Karpas-422 (cell line): Measurements from ENCODE around the gene CRYBB3. TPM values are rescaled to one million over a fixed set of nuclear protein-coding genes. Genes with fewer than 3 reads are reported as not detected.
"Not testable (repeated sequence)": the region's sequence is repeated elsewhere in the genome, so short reads cannot be mapped to it uniquely, and the experiment has no call there.

Source experiments
- DNase-seq: peaks from one replicate; pipeline ENCODE4 v3.0.0-alpha.2; 2015
- H2AFZ ChIP-seq: fragments of 200-600 bp; sonication (generic); 2 replicates; pipeline ENCODE4 v1.6.1; 2014; ENCODE audit warnings: antibody characterized with exemption, low read length, mixed read lengths
- H3K27ac ChIP-seq: fragments of 200-600 bp; sonication (generic); 2 replicates; pipeline ENCODE4 v1.5.1; 2014; ENCODE audit warnings: mild to moderate bottlenecking, low read length, moderate library complexity
- H3K27me3 ChIP-seq: fragments of 200-600 bp; sonication (generic); 2 replicates; pipeline ENCODE4 v1.6.1; 2014; ENCODE audit warnings: low read length, mixed read lengths
- H3K36me3 ChIP-seq: fragments of 200-600 bp; sonication (generic); 2 replicates; pipeline ENCODE4 v1.6.1; 2014; ENCODE audit warnings: low read length, mixed read lengths; ENCODE audit not compliant: insufficient read depth
- H3K4me1 ChIP-seq: fragments of 200-600 bp; sonication (generic); 2 replicates; pipeline ENCODE4 v1.6.1; 2014; ENCODE audit warnings: mild to moderate bottlenecking, low read length, mixed read lengths
- H3K4me2 ChIP-seq: fragments of 200-600 bp; sonication (generic); 2 replicates; pipeline ENCODE4 v1.6.1; 2014; ENCODE audit warnings: low read length, low read depth, mild to moderate bottlenecking; ENCODE audit not compliant: poor library complexity, severe bottlenecking
- H3K4me3 ChIP-seq: fragments of 200-600 bp; sonication (generic); 2 replicates; pipeline ENCODE4 v1.5.1; 2014; ENCODE audit warnings: mild to moderate bottlenecking, antibody characterized with exemption, low read length, mixed read lengths
- H3K79me2 ChIP-seq: fragments of 200-600 bp; sonication (generic); 2 replicates; pipeline ENCODE4 v1.6.1; 2014; ENCODE audit warnings: mild to moderate bottlenecking, low read length, mixed read lengths
- H3K9ac ChIP-seq: fragments of 200-600 bp; sonication (generic); 2 replicates; pipeline ENCODE4 v1.6.0; 2014; ENCODE audit warnings: low read length
- H3K9me2 ChIP-seq: fragments of 200-600 bp; sonication (generic), shearing (Covaris generic); replicated peaks from 2 replicates; pipeline ENCODE4 v1.6.0; 2014; ENCODE audit warnings: mild to moderate bottlenecking, low read length, moderate library complexity; ENCODE audit not compliant: insufficient read depth
- H3K9me3 ChIP-seq: fragments of 300-700, 200-600 bp; sonication (generic); 2 replicates; pipeline ENCODE4 v1.6.1; 2014; ENCODE audit warnings: low read length, mixed read lengths
- H4K20me1 ChIP-seq: fragments of 200-600 bp; sonication (generic); 2 replicates; pipeline ENCODE4 v1.6.1; 2014; ENCODE audit warnings: mild to moderate bottlenecking, antibody characterized with exemption, low read length, low read depth; ENCODE audit not compliant: insufficient read depth
- total RNA-seq: library from RNA; depleted of rRNA; stranded (reverse); fragments of >200 nt; shearing (Covaris generic); gene quantifications from 2 replicates; pipeline ENCODE4 v1.2.3, GENCODE V29; 2014; ENCODE audit warnings: low replicate concordance

CRYBB3 gene
- total RNA-seq, 1 experiment from 2014 or later: not detected

DNA sequence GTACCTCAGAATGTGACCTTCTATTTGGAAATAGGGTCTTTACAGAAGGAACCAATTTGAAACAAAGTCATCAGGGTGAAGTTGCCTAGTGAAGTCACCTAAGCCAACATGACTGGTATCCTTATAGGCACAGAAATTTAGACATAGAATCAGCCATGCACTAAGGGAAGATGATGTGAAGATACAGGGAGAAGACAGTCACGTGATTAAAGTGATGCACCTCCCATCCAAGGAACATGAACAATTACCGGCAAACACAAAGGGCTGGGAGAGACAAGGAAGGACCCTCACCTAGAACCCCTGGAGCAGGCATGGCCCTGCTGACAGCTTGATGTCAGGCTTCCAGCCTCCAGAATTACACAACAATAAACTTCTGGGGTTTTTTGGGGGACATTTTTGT is 16.6 kb downstream of the CRYBB3 start:
- no peak overlapping the region for H2AFZ ChIP-seq
- H3K9me3 ChIP-seq: no peaks in the 10 kb centered on the region
- H3K9me2 ChIP-seq: no peaks in the 10 kb centered on the region
- H3K4me2 ChIP-seq: no peak overlapping the region
- no peaks in the 10 kb centered on the region for H3K79me2 ChIP-seq
- H3K4me3 ChIP-seq: no peak overlapping the region
- H4K20me1 ChIP-seq: no peaks in the 10 kb centered on the region
- H3K36me3 ChIP-seq: no peaks in the 10 kb centered on the region
- H3K27me3 ChIP-seq: no peaks in the 10 kb centered on the region
- no peaks in the 10 kb centered on the region for H3K4me1 ChIP-seq
- H3K27ac ChIP-seq: no peak overlapping the region
- no peak overlapping the region for H3K9ac ChIP-seq
- no peak for DNase-seq

- H3K36me3 ChIP-seq: no peaks in the 10 kb centered on the region
- H2AFZ ChIP-seq: no peak within 1 kb of the TSS
- no peaks in the 10 kb centered on the region for H3K4me1 ChIP-seq
- H3K79me2 ChIP-seq: no peaks in the 10 kb centered on the region
- no peak for DNase-seq
- H3K27ac ChIP-seq: no peak within 1 kb of the TSS
- H3K9ac ChIP-seq: no peak within 1 kb of the TSS
- H3K9me3 ChIP-seq: no peaks in the 10 kb centered on the region
- H3K9me2 ChIP-seq: no peaks in the 10 kb centered on the region
- no peak within 1 kb of the TSS for H3K4me3 ChIP-seq
- H4K20me1 ChIP-seq: no peaks in the 10 kb centered on the region
- H3K4me2 ChIP-seq: no peak within 1 kb of the TSS
- no peaks in the 10 kb centered on the region for H3K27me3 ChIP-seq
Observed at GRCh38 chr22:25219211-25219689, 19.6 kb downstream of the CRYBB3 start, which contains the start of gene CRYBB2. Gene CRYBB2, plus strand, starts transcription at chr22:25219639. Its CDS starts 1,791 bp downstream, at chr22:25221430.

- no peak for DNase-seq
- Histone ChIP-seq H3K36me3 (no peaks in the 10 kb centered on the region), H3K9me3 (no peaks in the 10 kb centered on the region), H3K4me1 (no peaks in the 10 kb centered on the region), H3K27me3 (no peaks in the 10 kb centered on the region), H3K4me3 (no peak overlapping the region), H3K27ac (no peak overlapping the region), H3K9ac (no peak overlapping the region), H3K9me2 (no peaks in the 10 kb centered on the region), H4K20me1 (no peaks in the 10 kb centered on the region), H2AFZ (no peak overlapping the region), H3K4me2 (no peak overlapping the region), H3K79me2 (no peaks in the 10 kb centered on the region)
Observed at GRCh38 chr22:25219948-25220442, 20.3 kb downstream of the CRYBB3 start.

DNA sequence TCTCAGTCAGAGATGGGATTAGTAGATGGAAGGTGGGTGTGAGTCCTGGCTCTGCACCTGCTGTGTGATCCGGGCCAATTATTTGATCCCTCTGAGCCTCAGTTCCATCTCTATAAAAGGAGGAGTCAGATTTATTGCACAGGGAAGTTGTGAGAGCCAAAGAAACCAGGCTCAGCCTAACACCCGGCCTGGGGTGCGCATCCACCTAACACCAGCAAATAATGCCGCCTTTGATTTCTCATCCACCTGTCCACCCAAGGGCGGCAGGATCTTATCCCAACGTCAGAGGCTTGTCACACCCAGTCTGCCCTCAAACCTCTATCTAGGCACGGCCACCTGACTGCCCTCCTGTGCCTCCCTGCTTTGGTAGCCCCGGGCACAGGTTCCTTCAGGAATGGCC is 22.1 kb downstream of the CRYBB3 start:
- Histone ChIP-seq H3K79me2 (no peaks in the 10 kb centered on the region), H3K4me1 (no peaks in the 10 kb centered on the region), H3K9me2 (no peaks in the 10 kb centered on the region), H3K4me3 (no peak overlapping the region), H3K27me3 (no peaks in the 10 kb centered on the region), H3K9ac (no peak overlapping the region), H3K36me3 (no peaks in the 10 kb centered on the region), H3K9me3 (no peaks in the 10 kb centered on the region), H4K20me1 (no peaks in the 10 kb centered on the region), H2AFZ (no peak overlapping the region), H3K27ac (no peak overlapping the region), H3K4me2 (no peak overlapping the region)
- DNase-seq: no peak

GRCh38 chr22:25223269-25223850 is 23.7 kb downstream of the CRYBB3 start:
- Histone ChIP-seq H3K4me2 (no peak overlapping the region), H3K79me2 (no peaks in the 10 kb centered on the region), H3K4me1 (no peaks in the 10 kb centered on the region), H3K4me3 (no peak overlapping the region), H3K9ac (no peak overlapping the region), H3K9me2 (no peaks in the 10 kb centered on the region), H4K20me1 (no peaks in the 10 kb centered on the region), H3K36me3 (no peaks in the 10 kb centered on the region), H2AFZ (no peak overlapping the region), H3K27ac (no peak overlapping the region), H3K9me3 (no peaks in the 10 kb centered on the region), H3K27me3 (no peaks in the 10 kb centered on the region)
- DNase-seq: no peak

DNA sequence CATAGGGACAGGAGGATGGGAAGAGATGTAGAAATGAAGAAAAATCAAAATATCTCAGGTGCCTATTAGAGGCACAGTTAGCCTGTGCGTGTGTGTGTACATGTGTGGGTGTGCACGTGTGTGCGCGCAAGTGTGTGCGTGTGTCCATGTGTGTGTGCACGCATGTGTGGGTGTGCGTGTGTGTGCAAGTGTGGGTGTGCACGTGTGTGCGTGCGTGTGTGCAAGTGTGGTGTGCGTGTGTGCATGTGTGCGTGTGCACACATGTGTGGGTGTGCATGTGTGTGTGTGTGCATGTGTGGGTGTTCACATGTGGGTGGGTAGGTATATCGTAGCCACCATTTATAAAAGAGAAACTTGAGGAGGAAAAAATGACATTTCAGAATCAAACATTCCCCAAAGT is 29.2 kb downstream of the CRYBB3 start:
- H3K4me3 ChIP-seq: no peak overlapping the region
- no peaks in the 10 kb centered on the region for H4K20me1 ChIP-seq
- no peak overlapping the region for H3K27ac ChIP-seq
- no peaks in the 10 kb centered on the region for H3K9me2 ChIP-seq
- no peaks in the 10 kb centered on the region for H3K4me1 ChIP-seq
- no peaks in the 10 kb centered on the region for H3K79me2 ChIP-seq
- no peaks in the 10 kb centered on the region for H3K9me3 ChIP-seq
- H3K27me3 ChIP-seq: no peaks in the 10 kb centered on the region
- no peak overlapping the region for H2AFZ ChIP-seq
- no peak overlapping the region for H3K4me2 ChIP-seq
- DNase-seq: no peak
- no peak overlapping the region for H3K9ac ChIP-seq
- H3K36me3 ChIP-seq: no peaks in the 10 kb centered on the region

GRCh38 chr22:25230760-25231159 is 31.1 kb downstream of the CRYBB3 start:
- not testable (repeated sequence) for H3K9ac ChIP-seq, H2AFZ ChIP-seq

GRCh38 chr22:25232301-25232700 is 32.6 kb downstream of the CRYBB3 start:
- H3K36me3 ChIP-seq: no peaks in the 10 kb centered on the region
- H3K4me3 ChIP-seq: no peak overlapping the region
- DNase-seq: no peak
- H3K27me3 ChIP-seq: no peaks in the 10 kb centered on the region
- H3K79me2 ChIP-seq: no peaks in the 10 kb centered on the region
- H3K27ac ChIP-seq: no peak overlapping the region
- H3K4me1 ChIP-seq: no peaks in the 10 kb centered on the region
- no peaks in the 10 kb centered on the region for H3K9me3 ChIP-seq
- H3K9ac ChIP-seq: no peak overlapping the region
- H3K9me2 ChIP-seq: no peaks in the 10 kb centered on the region
- no peak overlapping the region for H3K4me2 ChIP-seq
- no peak overlapping the region for H2AFZ ChIP-seq
- H4K20me1 ChIP-seq: no peaks in the 10 kb centered on the region

More at GRCh38 chr22:25230760-25231159, 31.1 kb downstream of the CRYBB3 start:
- not testable (repeated sequence) for H3K27ac ChIP-seq, H3K27me3 ChIP-seq, H4K20me1 ChIP-seq, H3K79me2 ChIP-seq, H3K36me3 ChIP-seq, H3K9me2 ChIP-seq, DNase-seq, H3K4me2 ChIP-seq, H3K9me3 ChIP-seq, H3K4me1 ChIP-seq, H3K4me3 ChIP-seq
